ENCODE measurements around the gene SMCHD1.
"Not testable (repeated sequence)": the region's sequence is repeated elsewhere in the genome, so short reads cannot be mapped to it uniquely, and the experiment has no call there.

SMCHD1 gene

DNA sequence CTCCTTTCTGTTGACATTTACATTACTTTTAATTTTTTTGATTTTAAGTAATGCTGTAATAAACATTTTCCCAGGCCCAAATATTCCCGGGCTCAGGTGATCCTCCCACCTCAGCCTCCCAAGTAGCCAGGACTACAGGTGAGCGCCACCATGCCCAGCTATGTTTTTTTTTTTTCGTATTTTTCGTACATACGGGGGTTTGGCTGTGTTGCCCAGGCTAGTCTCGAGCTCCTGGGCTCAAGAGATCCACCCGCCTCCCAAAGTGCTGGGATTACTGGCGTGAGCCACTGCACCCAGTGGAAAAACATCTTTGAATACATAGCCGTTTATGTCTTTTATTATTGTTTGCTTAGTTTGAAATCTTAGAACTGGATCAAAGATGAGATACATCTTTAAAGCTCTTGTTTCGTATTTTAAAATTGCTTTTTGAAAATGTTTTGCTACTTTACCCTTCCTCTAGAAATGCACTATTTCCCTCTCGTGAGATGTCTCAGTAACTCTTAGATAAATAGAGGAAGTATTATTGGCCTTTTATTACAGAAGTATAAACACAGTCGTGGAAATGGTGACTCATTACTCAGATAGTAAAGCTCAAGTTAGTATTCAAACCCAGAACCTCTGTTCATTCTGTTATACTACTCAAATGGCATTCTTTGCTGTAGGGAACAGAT is 2.4 kb downstream of the SMCHD1 start:
- DNase-seq = peak in 1 of 2 donors; percentile 51

DNA sequence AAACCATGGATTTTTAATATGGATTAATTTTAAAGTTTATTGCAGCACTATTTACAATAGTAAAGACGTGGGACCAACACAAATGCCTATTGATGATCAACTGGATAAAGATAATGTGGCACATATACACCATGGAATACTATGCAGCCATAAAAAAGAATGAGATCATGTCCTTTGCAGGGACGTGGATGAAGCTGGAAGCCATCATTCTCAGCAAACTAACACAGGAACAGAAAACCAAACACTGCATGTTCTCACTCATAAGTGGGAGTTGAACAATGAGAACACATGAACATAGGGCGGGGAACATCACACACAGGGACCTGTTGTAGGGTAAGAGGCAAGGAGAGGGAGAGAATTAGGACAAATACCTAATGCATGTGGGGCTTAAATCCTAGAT is 5.3 kb downstream of the SMCHD1 start:
- DNase-seq = not testable (repeated sequence)

DNA sequence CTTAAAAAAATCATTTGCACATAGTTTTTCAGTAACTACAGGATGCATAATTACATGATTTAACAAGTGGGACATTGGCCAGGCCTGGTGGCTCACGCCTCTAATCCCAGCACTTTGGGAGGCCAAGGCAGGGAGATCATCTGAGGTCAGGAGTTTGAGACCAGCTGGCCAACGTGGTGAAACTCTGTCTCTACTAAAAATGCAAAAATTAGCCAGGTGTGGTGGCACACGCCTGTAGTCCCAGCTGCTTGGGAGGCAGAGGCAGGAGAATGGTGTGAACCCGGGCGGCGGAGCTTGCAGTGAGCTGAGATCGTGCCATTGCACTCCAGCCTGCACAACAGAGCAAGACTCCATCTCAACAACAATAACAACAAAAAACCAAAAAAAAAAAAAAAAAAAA is 6.8 kb downstream of the SMCHD1 start:
- not testable (repeated sequence) for DNase-seq

DNA sequence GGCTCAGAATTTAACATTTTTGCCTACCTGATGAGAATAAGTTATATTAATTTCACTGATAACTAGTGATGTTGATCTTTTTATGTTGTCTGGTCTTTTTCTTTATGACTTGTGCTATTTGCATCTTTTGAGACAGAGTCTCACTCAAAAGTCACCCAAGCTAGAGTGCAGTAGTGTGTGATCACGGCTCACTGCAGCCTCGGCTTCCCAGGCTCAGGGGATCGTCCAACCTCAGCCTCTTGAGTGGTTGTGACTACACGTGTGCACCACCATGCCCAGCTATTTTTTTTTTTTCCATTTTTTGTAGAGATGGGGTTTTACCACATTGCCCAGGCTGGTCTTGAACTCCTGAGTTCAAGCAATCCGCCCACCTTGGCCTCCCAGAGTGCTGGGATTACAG is 7.5 kb downstream of the SMCHD1 start:
- no peak for DNase-seq

DNA sequence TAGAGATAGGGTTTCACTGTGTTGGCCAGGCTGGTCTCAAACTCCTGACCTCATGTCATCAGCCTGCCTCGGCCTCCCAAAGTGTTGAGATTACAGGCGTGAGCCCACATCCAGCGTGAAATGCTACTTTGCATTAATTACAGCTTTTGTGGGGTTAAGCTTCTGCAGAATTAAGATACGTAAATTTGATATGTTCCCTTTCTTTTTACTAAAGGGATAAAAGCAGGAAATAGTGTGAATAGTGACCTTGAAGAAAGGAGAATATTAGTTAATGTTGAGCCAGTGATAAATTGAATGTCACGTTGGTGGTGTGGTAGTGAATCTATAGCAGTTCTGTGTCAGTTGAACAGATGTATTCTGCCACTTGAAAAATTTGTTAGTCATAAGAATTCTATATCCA is 16.9 kb downstream of the SMCHD1 start:
- no peak for DNase-seq

DNA sequence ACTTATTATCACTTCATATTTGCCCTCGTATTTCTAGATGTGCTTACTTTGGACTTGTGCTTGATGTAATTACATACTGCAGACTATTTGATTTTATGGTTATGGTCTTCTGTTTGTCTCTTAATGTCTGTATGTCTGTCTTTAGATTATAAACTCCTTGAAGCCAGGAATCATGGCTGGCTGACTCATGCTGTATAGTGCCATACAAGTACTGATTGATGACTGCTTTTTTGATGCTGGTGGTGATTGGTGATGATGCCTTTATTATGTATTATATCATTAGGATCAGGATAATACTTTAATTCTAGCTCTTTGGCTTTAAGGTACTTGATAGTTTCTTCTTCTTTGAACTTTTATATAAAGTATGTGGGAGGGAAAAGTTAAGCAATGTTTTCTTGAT is 17.3 kb downstream of the SMCHD1 start:
- DNase-seq = no peak

DNA sequence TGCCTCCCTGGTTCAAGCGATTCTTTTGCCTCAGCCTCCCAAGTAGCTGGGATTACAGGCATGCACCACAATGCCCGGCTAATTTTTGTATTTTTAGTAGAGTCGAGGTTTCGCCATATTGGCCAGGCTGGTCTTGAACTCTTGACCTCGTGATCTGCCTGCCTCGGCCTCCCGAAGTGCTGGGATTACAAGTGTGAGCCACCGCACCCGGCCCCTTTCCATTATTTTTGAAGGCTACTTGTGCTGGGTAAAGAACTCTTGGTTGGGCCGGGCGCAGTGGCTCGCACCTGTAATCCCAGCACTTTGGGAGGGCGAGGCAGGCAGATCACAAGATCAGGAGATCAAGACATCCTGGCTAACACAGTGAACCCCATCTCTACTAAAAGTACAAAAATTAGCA is 23.4 kb downstream of the SMCHD1 start:
- DNase-seq = not testable (repeated sequence)

DNA sequence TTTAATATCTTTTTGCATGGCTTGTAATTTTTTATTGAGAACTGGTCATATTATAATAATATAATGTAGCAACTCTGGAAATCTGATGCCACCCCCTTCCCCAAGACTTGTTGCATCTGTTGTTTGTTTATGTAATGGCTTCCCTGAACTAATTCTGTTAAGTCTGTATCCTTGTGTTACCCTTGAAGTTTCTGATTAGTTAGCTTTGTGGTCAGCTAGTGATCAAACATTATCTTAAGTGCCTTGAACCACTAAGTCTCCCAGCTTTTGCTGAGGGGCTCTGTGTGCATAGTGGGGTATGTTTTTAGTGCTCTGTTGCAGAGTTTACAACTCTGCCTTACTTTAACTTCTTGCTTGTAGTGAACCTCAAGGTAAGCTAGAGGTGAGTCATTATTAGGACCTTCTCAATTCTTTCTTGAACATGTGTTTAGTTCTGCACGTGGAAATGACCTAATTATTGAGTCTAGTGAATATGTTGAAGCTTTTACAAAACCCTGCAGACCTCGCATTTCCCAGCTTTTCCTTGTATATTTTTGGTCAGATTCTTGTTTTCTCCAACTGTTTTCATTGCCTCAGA is 24.8 kb downstream of the SMCHD1 start:
- no peak for DNase-seq

DNA sequence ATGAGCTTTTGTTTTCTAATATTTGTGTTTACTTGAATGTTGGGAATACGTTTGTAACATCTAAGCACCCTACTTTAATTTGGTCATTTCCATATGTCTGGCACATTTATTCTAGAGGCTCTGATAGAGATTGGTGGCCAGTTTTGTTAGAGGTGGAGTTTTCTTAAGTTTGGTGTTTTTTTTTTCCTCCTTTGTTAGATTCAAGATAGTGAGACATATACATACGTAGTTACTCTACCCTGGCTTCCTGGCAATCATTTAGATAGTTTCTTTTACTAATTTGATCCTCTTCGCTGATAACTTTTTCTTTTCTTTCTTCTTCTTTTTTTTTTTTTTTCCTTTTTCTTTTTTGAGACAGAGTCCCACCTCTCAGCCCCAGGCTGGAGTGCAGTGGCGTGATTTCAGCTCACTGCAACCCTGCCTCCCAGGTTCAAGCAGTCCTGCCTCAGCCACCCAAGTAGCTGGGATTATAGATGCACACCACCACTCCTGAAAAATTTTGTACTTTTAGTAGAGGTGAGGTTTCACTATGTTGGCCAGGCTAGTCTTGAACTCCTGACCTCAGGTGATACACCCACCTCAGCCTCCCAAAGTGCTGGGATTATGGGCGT is 26.6 kb downstream of the SMCHD1 start:
- DNase-seq = peak in 1 of 2 donors; percentile 30

DNA sequence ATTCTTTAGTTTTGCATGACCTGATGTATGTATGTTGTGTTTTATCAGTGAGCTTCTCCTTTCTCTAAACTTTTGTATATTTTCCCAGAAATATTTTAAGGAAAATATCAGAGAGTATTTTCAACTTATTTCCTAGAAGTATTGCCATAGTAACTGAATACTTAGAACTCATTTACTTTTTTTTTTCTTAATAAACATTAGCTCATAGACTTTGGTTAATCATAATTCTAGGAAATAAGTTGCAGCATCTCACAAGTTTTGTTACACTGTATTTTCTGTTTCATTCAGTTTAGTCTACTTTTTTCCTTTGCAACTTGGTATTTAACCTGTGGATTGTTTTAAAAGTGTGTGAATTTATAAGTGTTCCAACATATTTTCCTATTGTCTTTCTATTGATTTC is 27.5 kb downstream of the SMCHD1 start:
- DNase-seq = no peak

DNA sequence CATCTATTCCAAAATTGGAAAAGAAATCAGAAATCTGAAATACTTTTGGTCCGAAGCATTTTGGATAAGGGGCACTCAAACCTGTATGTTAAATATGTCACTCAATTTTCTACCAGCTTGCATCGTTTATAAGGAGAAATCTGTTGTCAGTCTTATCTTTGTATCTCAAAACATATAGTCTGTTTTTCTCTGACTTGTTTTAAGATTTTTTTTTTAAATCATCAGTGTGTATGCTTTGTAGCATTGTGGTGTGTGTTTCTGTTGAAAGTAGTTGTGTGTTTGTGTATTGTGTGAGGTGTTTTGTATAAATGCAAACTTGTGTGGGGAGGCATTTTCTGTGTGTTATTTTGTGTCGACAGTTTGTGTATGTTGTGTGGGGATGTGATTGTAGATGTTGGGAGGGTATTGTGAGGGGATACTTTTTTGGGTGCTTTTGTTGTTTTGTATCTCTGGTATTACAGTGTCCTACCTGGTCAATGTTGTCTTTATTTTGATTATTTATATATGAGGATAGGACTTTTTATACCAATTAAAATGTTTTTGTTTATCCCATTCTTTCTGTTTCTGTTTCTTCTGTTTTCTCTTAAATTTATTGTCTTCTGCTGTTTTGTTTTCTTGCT is 30.9 kb downstream of the SMCHD1 start:
- DNase-seq = no peak

DNA sequence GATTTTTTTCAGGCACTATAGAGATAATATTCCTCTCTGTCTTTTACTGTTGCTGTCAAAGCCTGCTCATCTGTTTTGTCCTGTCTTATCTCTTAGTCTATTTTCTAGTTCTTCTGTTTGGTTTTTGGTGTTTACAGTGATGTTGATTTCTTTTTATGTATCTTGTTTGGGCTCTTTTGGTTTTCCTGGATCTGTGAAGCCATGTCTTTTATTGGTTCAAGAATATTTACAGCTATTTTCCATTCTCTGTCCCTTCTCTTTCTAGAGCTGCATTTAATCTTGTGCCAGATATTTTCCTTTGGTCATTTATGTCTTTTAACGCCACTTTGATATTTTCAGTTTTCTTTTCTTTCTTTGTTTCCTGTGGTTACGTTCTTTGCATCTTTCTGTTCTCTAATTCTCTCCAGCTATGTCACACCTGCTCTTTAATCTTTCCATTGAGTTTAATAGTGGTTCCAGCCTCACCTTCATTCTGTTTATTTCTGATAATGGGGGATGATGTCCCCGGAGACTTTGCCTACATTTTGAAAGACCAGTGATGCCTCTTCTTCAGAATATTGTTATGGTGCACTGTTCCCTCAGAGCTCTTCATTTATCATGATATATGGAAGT is 32.0 kb downstream of the SMCHD1 start:
- no peak for DNase-seq

DNA sequence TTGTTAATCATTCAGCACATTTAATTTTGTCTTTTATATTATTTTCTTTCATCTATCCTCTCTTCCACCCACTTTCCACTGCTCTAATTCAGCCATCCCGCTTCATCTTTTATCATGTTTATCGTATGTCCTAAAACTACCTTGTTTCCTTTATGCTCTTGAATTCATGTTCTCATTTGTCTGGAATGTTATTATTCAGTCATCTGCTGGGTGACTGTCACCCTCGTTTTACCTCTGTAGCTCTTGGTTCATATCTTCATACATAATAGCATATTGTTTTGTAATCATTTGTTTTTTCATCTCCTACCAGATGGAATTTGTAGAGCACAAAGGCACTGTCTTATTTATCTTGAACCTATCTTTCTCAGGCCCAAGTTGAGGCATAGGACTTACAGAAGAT is 37.0 kb downstream of the SMCHD1 start:
- DNase-seq = no peak

DNA sequence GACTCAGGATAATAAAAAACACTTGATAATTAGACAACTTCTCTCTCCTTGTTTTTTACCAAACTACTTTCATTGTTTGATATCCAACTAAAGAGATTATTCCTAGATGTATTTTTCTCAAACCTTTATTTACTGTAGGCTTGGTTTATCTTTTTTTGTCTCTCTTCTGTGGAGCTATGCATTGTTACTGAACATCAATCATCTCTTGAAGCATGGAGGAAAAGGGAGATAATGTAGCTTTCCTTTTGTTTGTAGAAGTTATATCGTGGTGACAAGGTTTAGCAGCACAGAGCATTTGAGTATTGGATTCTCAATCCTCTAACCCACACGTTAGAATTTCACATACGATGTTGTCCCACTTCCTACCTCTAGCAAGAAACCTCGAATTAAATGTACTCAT is 41.7 kb downstream of the SMCHD1 start:
- no peak for DNase-seq

DNA sequence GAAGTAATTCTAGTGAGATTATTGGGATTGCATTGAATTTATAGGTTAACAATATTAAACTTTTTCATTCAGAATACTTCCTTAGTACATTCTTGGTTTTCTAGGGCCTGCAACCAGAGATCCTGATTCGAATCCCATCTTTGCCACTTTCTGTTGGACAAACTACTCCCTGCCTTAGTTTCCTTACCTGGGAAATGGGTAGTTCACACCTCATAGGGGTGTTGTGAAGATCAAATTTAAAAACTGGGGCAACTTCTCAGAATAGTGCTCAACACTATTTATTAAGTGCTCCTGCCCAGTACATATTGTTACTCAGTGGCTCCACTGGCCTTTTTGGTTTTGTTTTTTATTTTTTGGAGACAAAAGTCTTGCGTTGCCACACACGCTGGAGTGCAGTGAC is 43.5 kb downstream of the SMCHD1 start:
- no peak for DNase-seq

DNA sequence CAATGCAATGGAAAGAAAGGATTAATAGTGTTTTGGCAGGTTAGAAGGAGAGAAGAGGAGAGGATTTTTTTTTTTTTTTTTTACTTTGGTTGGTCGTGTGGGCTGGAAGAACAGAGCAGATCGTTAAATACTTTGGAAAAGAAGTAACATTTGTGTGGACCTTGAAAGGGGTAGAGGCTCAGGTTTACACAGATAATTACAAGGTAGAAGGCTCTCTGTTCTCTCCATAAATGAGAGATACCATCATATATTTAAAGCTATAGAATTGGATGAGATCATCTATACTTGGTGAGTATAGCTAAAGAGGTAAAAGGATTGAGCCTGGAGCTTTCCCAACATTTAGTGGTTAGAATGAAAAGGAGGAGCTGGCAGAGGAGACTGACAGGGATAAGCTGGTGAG is 49.0 kb downstream of the SMCHD1 start:
- no peak for DNase-seq

DNA sequence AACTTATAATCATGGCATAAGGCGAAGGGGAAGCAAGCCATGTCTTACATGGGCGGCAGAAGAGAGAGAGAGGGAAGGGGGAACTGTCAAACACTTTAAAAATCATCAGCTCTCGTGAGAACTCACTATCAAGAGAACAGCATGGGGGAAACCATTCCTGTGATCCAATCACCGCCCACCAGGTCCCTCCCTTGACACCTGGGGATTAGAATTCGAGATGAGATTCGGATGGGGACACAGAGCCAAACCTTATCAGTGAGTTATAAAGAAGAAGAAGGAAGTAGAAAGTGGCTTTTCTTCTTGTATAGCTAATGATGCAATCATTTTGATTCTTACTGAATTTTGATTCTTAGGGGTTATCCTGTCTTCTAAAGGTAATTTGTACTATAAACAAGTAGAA is 51.4 kb downstream of the SMCHD1 start:
- DNase-seq = no peak

DNA sequence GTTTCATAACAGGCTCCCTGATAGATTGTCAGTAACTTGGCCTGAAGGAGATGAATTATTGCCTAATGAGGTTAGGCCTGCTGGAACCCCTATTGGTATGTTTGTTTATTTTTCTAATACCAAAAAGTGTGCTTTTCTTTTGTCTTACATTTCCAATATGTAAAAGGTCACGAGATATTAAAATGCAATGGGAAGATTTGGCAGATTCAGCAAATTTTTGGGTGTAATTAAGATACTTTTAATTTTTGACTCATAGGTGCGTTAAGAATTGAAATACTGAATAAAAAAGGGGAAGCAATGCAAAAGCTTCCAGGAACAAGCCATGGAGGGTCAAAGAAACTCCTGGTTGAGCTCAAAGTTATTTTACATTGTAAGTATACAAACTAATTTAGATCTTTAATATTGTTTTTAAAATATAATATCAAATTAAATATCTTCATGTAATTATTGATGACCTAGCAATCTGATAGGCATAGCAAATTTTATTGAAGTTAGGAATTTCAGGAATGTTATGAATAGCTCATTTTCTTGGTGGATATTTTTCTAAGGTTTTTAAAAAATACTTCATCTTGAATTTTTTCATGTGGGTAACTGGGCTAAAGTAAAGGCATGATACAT is 52.1 kb downstream of the SMCHD1 start:
- DNase-seq = no peak

DNA sequence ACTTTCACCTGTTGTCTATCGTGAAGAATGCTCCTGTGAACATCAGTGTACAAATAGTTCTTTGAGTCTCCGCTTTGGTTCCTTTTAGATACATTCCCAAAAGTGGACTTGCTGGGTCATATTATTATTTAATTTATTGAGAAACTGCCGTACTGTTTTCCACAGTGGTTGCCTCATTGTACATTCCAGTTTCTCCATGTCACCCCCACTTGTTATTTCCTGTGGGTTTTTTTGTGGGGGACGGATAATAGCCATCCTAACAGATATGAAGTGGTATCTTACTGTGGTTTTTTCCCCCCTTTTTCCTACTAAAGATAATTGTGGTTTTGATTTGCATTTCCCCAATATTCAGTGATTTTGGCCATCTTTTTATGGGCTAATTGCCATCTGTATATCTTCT is 53.8 kb downstream of the SMCHD1 start:
- no peak for DNase-seq

DNA sequence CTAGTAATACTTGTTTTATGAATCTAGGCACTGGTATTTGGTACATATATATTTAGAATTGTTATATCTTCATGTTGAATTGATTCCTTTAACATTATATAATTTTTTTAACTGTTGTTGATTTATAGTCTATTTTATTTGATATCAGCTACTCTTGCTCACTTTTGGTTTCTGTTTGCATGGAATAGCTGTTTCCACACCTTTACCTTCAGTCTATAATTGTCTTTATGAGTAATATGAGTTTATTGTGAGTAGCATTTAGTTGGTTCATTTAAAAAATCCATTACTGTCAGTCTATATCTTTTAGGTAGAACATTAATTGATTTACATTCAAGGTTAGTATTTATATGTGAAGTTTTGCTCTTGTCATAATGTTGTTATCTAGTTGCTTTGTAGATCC is 58.6 kb downstream of the SMCHD1 start:
- peak in 1 of 2 donors; percentile 18 for DNase-seq

DNA sequence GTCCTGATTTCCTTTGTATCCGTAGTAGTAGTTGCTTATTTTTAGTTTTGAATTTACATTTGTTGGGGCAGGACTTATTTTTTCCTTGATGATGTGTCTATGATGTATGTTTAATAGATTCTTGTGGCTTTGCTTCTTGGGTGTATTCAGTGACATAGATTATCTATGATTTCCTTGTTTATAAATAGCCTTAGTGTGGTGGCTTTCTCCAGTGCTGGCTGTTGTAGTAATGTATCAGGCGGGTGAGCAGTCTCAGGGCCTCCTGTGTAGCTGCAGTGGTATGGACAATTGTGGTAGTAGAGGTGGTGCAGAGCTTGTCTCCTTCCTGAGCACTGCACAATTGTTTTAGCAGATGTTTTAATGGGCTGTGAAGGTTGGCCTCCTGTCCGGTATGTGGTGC is 60.5 kb downstream of the SMCHD1 start:
- no peak for DNase-seq

DNA sequence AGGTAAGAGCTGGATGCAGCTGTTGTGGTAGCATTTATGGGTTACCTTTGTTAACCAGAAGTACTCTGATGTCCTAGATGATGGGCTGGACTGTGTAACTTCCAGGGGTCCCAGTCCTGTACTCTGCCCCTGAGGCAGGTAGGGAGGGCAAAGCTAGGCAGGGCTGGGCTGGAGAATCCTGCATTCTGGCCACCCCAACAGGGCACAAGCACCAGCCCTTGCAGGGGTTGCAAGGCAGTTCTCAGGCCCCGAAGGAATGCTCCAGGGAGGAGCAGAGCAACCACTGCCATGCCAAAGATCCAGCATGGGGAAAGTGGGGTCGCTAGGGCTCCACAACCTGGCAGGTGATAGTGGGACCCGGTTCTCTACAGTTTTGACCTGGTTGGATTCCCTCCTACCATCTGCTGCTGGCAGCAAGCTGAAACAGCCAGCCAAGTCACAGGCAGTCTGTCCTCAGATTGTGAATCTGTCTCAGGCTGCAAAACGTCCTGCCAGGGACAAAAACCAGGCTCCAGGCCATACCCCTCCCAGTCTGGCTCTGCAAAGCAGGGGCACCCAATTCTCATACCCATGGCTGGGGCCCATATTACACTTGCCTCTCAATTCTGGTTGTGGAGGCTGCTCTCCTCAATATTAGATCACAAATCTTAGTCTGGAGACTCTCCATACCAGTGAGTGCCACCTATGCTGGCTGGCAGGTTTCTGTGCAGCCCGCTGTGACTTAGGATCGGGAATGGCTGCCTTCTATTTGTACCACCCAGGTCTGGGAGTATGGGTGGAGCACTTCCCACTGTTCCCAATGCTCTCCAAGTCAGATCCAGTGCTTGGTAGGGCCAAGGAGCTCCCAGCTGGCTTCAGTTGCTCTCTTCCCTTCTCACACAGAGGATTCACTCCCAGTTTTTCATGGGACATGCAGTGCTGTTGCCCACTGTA is 61.1 kb downstream of the SMCHD1 start:
- DNase-seq = no peak
